Measurements from ENCODE around the gene COMMD2.

Gene COMMD2

GRCh38 chr3:149705416-149705815 lies 46.9 kb downstream of the COMMD2 start:
- no peak for DNase-seq (ENCODE audit: low spot score)
- no peak for FAIRE-seq

- FAIRE-seq (no peak), DNase-seq (ENCODE audit: low spot score) (no peak)
These were observed 48.8 kb downstream of the COMMD2 start for GRCh38 chr3:149703466-149703865.

GRCh38 chr3:149702691-149703441 lies 49.4 kb downstream of the COMMD2 start:
- DNase-seq (ENCODE audit: low spot score): no peak
- FAIRE-seq: no peak

GRCh38 chr3:149701977-149702350 lies 50.3 kb downstream of the COMMD2 start:
- DNase-seq (ENCODE audit: low spot score) (no peak), FAIRE-seq (no peak)

- DNase-seq (ENCODE audit: low spot score) (no peak), FAIRE-seq (no peak)
These were observed 50.9 kb downstream of the COMMD2 start for GRCh38 chr3:149701206-149701976.

All from urothelium cell line (cell line).